ENCODE results near the gene ARHGEF19.
"Not testable (repeated sequence)": the region's sequence is repeated elsewhere in the genome, so short reads cannot be mapped to it uniquely, and the experiment has no call there.

The ARHGEF19 gene

GRCh38 chr1:16243936-16244649, 31.6 kb upstream of the ARHGEF19 start:
- DNase-seq (ENCODE audit: low read depth), result no peak

GRCh38 chr1:16243215-16243610, 30.8 kb upstream of the ARHGEF19 start:
- DNase-seq (ENCODE audit: low read depth), result no peak

- no peak for DNase-seq (ENCODE audit: low read depth)
These were observed 30.2 kb upstream of the ARHGEF19 start for GRCh38 chr1:16242556-16243214.

- DNase-seq (ENCODE audit: low read depth), result no peak
These were observed 28.8 kb upstream of the ARHGEF19 start for GRCh38 chr1:16241221-16241708.

GRCh38 chr1:16239972-16240491, 27.6 kb upstream of the ARHGEF19 start:
- no peak for DNase-seq (ENCODE audit: low read depth)

GRCh38 chr1:16237343-16237830, 24.9 kb upstream of the ARHGEF19 start:
- DNase-seq (ENCODE audit: low read depth), result no peak

GRCh38 chr1:16236511-16237342, 24.3 kb upstream of the ARHGEF19 start, which contains the start of gene CPLANE2:
TSS of gene CPLANE2 (minus strand) at chr1:16237183. CDS start at chr1:16236742, 441 bp downstream.
- no peak for DNase-seq (ENCODE audit: low read depth)

GRCh38 chr1:16235944-16236510, 23.6 kb upstream of the ARHGEF19 start:
- no peak for DNase-seq (ENCODE audit: low read depth)

- no peak for DNase-seq (ENCODE audit: low read depth)
These were observed 22.9 kb upstream of the ARHGEF19 start for GRCh38 chr1:16235347-16235746.

- no peak for DNase-seq (ENCODE audit: low read depth)
These were observed 21.0 kb upstream of the ARHGEF19 start for GRCh38 chr1:16233431-16233830.

- no peak for DNase-seq (ENCODE audit: low read depth)
These were observed 19.9 kb upstream of the ARHGEF19 start for GRCh38 chr1:16232316-16232710.

- DNase-seq (ENCODE audit: low read depth), result no peak
These were observed 19.2 kb upstream of the ARHGEF19 start for GRCh38 chr1:16231331-16232315.

GRCh38 chr1:16230744-16231143, 18.3 kb upstream of the ARHGEF19 start:
- DNase-seq (ENCODE audit: low read depth), result no peak

GRCh38 chr1:16229976-16230740, 17.7 kb upstream of the ARHGEF19 start:
- DNase-seq (ENCODE audit: low read depth), result no peak

- no peak for DNase-seq (ENCODE audit: low read depth)
These were observed 14.2 kb upstream of the ARHGEF19 start for GRCh38 chr1:16226490-16227179.

GRCh38 chr1:16226129-16226489, 13.7 kb upstream of the ARHGEF19 start:
- no peak for DNase-seq (ENCODE audit: low read depth)

- DNase-seq (ENCODE audit: low read depth), result no peak
These were observed 12.0 kb upstream of the ARHGEF19 start for GRCh38 chr1:16224472-16224871.

- not testable (repeated sequence) for DNase-seq (ENCODE audit: low read depth)
These were observed 10.3 kb upstream of the ARHGEF19 start for GRCh38 chr1:16222716-16223115.

GRCh38 chr1:16221499-16221898, 9.0 kb upstream of the ARHGEF19 start:
- DNase-seq (ENCODE audit: low read depth), result no peak

All from non-pigmented ciliary epithelial cell (primary cell).